Urothelium cell line (cell line): Measurements from ENCODE around the gene HES4.
A peak's percentile ranks its signal among the peaks of the same experiment; 100 is the strongest.
"Not testable (repeated sequence)": the region's sequence is repeated elsewhere in the genome, so short reads cannot be mapped to it uniquely, and the experiment has no call there.

Experiments used
- DNase-seq: peaks from one replicate; pipeline ENCODE4 v3.0.0; 2011; ENCODE audit warnings: low spot score, mixed read lengths
- FAIRE-seq: peaks from 2 replicates; lab custom pipeline; 2011; peaks lifted over from hg19 to GRCh38; lab: Jason Lieb, UNC

Gene HES4

DNA sequence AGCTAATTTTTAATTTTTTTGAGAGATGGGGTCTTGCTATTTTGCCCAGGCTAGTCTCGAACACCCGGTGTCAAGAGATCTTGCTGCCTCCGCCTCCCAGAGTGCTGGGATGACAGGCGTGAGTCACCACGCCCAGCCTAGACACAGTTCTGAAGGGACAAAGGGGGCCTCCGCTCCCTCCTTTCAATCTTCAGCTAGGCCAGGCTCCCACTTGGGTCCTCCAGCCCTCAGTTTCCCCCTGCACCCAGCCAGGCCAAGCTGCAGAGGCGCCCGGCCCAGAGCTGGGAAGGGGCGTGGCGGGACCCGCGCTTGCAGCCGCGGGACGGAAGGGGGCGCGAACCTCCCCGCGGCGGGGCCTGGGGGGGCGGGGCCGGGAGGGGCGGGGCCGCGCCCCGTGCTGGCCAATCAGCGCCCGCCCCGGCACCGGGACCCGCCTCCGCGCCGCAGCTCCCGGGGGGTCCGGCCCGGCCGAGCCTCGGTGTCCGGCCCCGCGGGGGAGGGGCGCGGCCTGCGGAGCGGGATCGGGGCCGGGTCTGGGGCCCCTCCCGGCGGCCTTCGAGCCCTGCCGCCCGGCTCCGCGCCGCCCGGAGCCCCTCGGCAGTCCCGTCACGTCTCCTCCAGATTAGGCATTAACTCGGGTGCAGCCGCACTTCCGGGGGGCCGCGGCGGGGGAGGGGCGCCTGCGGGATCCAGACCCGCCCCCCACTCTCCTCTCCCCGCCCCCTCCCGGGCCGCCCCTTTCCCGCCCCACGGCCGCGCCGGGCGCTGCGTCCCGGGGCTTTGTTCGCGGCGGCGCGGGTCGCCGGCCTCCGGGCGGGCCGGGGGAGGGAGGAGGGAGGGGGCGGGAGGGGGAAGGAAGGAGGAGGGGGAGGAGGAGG, 19.5 kb upstream of the HES4 start:
- DNase-seq (peak; percentile 94), FAIRE-seq (no peak)

DNA sequence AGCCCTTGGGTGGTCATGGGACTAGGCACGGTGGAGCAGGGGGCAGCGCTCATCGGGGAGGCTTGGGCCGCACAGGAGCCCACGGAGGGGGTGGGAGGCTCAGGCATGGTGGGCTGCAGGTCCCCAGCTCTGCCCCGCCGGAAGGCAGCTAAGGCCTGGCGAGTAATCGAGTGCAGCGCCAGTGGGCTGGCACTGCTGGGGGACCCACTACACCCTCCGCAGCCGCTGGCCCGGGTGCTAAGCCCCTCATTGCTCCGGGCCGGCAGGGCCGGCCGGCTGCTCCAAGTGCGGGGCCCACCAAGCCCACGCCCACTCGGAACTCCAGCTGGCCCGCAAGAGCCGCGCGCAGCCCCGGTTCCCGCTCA, 18.4 kb upstream of the HES4 start:
- not testable (repeated sequence) for FAIRE-seq

DNA sequence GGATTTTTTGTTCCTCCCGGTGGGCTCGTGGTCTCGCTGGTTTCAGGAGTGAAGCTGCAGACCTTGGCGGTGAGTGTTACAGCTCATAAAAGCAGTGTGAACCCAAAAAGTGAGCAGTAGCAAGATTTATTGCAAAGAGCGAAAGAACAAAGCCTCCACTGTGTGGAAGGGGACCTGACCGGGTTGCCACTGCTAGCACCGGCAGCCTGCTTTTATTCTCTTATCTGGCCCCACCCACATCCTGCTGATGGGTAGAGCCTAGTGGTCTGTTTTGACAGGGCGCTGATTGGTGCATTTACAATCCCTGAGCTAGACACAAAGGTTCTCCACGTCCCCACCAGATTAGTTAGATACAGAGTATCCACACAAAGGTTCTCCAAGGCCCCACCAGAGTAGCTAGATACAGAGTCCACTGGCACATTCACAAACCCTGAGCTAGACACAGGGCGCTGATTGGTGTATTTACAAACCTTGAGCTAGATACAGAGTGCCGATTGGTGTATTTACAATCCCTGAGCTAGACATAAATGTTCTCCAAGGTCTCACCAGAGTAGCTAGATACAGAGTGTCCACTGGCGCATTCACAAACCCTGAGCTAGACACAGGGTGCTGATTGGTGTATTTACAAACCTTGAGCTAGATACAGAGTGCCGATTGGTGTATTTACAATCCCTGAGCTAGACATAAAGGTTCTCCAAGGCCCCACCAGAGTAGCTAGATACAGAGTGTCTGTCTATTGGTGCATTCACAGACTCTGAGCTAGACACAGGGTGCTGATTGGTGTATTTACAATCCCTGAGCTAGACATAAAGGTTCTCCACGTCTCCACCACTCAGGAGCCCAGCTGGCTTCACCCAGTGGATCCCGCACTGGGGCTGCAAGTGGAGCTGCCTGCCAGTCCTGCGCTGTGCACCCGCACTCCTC, 17.8 kb upstream of the HES4 start:
- FAIRE-seq, DNase-seq: not testable (repeated sequence)

More for the DNA sequence above, 18.4 kb upstream of the HES4 start:
- not testable (repeated sequence) for DNase-seq

DNA sequence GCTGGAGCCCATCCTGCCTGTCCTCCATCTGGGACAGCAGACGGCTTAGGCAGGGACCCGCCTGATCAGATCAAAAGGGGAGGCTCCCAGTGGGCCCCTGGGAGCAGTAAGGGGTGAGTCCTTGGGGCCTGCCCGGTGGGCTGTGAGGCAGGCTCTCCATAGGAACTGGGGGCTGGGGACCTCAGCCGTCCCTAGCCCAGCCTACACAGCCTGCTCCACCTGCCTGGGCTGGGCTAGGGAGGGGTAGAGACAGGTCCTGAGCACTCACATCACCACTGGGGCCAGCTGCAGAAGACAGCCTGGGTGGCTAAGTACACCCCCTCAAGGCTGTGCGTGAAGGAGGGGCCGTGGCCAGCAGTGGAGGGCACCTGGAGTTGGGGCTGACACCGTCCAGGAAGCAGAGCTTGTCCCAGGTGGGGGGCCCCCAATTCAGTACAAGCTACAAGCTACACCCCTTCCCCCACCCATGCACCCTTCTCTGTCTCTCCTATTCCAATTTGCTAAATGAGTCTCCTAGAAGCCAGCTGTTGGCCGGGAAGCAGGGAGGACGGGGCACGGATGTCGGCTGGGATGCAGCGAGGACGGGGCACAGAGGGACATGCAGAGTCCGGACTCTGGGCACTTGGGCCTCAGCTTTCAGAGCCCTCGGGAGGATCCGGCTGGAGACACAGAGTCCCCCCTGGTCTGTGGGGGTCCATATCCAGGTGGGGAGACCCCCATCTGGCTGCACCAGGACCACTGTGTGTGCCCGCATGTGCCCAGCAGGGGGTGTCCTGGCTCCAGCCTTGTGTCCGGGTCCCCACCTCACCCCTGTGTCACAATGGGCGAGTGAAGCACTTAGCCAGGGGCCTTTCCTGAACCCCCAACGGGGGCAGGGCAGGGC, 15.1 kb upstream of the HES4 start:
- no peak for FAIRE-seq
- DNase-seq = no peak

DNA sequence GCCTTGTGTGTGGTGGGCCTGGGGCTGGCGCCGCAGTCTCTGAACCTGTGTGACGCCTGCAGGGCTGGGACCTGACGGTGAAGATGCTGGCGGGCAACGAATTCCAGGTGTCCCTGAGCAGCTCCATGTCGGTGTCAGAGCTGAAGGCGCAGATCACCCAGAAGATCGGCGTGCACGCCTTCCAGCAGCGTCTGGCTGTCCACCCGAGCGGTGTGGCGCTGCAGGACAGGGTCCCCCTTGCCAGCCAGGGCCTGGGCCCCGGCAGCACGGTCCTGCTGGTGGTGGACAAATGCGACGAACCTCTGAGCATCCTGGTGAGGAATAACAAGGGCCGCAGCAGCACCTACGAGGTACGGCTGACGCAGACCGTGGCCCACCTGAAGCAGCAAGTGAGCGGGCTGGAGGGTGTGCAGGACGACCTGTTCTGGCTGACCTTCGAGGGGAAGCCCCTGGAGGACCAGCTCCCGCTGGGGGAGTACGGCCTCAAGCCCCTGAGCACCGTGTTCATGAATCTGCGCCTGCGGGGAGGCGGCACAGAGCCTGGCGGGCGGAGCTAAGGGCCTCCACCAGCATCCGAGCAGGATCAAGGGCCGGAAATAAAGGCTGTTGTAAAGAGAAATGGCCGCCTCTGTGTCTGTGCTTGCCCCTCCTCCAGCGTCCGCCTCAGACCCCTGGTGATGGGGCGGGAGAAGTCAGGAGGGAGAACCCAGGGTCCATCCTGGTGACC, 14.2 kb upstream of the HES4 start:
- DNase-seq (no peak), FAIRE-seq (no peak)

DNA sequence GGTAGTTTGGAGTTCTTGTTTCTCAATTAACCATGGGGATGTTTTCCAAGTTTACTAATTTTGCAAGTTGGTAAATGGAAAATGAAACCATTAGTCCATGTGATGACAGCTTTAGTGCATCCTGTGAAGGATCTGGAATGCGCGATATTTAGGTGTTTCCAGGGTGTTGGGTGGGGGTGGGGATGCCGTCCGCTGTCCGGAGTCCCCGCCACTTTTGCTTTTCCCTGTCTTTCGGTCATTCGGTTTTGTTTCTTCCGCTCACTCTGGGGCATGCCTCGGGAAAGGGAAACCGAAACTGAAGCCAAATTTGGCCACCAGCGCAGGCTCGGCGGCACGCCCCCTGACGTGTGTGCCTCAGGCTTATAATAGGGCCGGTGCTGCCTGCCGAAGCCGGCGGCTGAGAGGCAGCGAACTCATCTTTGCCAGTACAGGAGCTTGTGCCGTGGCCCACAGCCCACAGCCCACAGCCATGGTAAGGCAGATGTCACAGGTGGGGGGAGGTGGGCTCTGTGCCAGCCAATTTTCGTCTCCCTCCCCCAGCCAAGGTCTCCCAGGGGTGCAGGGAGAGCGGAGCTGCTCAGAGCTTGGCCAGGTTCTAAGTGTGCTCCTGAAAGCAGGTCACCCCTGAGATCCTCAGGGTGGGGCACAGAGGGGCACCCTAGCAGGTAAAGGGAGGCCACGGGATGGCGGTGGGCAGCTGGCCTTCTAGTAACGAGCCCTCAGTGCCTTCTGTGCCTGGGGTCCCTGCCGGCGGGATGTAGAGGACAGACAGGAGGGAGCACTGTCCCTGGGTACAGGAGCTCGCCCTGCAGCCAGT, 13.4 kb upstream of the HES4 start, which contains the start of gene ISG15:
ISG15 (plus strand) TSS at position 393 of the 817 bp plus-strand sequence; CDS start at position 470, 77 bp downstream.
- DNase-seq (peak; percentile 73), FAIRE-seq (no peak)

DNA sequence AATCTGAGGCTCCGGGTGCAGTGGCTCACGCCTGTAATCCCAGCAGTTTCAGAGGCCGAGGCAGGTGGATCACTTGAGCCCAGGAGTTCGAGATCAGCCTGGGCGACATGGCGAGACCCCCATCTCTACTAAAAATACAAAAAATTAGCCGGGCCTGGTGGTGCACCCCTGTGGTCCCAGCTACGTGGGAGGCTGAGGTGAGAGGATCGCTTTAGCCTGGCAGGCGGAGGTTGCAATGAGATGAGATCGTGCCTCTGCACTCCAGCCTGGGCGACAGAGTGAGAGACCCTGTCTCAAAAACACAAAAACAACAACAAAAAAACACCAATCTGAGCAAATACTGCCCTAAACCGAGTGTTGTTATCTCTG, 12.8 kb upstream of the HES4 start:
- DNase-seq, FAIRE-seq: not testable (repeated sequence)

DNA sequence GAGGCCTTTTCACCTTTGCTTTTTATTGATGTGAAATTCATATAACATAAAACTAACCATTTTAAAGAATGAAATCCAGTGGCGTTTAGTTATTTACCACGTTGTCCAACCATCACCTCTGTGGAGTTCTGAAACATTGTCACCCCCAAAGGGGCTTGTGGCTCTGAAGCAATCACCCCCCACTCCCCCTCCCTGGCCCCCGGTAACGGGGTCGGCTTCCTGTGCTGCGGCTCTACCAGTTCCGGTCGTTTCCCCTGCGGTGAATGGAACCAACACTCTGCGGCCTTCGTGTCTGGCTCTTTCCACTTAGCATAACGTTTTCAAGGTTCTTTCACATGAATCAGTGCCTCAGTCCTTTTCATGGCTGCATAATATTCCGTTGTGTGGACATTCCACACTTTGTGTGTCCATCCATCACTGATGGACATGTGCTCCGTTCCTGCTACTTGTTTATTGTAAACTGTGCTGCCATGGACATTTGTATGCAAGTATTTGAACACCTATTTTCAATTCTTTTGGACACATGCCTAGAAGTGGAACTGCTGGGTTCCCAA, 11.6 kb upstream of the HES4 start:
- no peak for DNase-seq

DNA sequence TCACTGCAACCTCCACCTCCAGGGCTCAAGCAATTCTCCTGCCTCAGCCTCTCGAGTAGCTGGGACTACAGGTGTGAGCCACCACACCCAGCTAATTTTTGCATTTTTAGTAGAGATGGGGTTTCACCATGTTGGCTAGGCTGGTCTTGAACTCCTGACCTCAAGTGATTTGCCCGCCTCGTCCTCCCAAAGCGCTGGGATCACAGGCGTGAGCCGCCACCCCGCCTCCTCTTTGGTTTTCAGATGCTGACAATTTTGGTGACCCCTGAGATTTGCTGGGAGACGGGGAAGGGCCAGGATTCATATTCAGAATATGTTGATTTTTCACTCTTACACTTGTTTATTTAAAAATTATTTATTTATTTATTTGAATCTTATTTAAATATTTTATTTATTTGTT, 10.2 kb upstream of the HES4 start:
- FAIRE-seq = not testable (repeated sequence)

More for the DNA sequence above, 11.6 kb upstream of the HES4 start:
- no peak for FAIRE-seq

DNA sequence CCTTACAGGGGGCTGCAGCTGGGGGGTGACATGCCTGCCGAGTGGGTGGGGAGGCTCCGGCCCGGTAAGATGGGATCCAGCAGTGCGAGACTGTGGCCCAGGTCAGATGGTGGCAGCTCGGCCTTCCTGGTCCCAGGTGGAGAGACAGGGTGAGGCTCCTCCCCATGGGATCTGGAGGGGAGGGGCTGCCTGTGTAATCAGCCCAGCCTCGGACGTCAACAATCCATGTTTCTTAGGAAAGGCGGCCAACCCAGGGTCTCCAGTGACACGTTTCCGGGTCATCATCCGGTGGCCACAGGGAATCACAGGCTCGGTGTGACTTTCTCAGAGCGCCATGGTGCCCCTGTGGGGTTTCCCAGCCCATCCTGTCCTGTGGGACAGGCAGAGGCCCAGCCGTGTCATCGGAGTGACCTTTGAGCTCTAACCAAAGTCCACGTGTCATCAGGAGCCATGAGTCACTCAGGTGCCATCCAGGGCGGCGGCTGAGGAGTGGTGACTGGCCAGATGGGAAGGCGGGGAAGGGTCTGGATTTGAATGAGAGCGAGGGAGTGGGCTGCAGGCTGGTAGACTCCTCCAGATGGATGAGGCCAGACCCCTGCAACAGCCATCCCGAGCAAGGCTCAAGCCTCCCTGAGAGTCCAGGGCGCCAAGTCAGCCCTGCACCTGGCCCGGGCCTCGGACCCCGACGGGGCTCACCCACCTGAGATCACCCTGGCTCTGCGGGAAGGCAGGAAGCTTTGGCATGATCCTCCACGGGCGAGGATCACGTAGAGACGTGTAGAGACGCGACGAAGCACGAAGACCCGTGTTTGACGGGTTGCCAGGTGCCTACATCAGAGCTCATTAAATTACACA, 6.6 kb upstream of the HES4 start:
- DNase-seq (no peak), FAIRE-seq (no peak)

More for the DNA sequence above, 10.2 kb upstream of the HES4 start:
- not testable (repeated sequence) for DNase-seq

DNA sequence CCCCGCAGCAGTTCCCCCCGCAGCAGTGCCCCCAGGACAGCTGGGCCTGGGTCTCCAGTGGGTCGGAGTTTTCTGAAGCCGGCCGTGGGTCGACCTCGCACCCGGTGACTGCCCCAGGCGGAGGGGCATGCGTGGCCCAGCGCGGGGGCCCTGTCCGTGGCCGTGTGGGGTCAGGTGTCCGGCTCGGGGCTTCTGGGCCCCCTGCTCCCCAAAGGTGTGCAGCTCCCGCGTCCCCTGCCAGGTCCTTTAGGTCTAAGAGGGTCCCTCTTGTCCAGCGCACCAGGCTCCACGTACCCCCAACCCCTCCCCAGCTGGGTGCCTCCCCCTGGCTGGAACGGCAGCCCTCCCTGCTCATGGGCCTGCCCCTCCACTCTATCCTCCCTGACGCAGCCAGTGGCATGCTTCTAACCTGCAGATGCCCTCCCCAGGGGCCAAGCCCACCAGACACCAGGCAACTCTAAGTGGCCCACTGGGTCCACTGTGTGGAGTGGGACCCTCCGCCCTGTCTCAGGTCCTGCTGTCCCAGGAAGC, 5.9 kb upstream of the HES4 start:
- FAIRE-seq (no peak), DNase-seq (no peak)

DNA sequence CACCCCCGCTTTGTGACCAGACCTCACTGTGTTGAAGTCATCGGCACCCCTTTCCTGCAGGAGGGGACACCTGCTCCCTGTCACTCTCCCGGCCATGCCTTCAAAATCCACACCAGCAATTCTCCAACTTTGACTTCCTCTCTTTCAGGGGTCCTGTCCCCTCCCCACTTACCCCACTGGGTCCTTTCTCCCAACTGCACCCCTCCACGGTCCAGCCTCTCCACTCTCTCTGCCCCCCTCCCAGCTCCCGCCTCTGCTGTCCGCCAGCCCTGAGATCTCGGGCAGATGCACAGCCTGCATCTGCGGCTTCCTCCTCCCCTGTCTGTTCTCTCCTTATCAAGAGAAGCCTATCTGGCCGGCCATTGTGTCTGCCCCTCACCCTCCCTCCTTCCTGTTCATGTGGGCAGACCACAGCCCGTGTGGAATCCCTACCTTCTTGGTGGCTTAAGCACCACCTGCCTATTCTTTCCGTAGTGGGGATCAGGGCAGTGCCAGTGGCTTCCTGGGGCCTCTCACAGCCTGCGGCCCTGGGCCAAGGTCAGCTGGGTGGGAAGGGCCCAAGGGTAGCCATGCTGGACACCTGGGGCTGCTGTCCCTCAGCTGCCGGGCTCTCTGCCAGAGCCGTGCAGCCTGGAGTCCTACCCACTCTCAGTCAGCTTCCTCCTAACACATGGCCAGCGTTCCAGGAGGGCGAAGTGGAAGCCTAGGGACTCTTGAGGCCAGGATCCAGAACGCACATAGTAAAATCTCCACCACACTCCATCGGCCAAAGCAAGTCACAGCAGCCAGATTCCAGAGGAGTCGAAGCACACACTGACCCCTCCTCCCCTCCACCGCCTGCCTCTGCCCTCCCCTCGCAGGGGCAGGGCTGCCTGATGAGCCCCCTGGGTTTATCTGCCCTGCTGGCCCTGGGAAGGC, 5.1 kb upstream of the HES4 start:
- FAIRE-seq (no peak), DNase-seq (no peak)

DNA sequence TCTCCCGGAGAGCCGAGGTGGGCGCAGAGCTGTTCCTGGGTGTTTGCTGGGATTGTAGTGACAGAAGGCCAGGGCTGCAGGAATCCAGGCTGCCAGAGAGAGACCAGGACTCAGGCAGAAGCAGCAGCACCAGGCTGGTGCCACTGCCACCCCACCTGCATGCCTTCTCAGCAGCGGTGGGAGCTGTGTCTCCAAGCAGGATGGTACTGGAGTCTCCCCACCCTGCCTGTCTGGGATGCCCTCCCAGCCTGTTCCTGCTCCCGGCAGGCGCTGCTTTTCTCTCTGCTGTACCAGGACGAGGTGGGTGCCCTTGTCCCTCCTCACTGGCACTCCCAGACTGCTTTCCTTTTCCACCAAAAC, 4.5 kb upstream of the HES4 start:
- DNase-seq = no peak
- no peak for FAIRE-seq

DNA sequence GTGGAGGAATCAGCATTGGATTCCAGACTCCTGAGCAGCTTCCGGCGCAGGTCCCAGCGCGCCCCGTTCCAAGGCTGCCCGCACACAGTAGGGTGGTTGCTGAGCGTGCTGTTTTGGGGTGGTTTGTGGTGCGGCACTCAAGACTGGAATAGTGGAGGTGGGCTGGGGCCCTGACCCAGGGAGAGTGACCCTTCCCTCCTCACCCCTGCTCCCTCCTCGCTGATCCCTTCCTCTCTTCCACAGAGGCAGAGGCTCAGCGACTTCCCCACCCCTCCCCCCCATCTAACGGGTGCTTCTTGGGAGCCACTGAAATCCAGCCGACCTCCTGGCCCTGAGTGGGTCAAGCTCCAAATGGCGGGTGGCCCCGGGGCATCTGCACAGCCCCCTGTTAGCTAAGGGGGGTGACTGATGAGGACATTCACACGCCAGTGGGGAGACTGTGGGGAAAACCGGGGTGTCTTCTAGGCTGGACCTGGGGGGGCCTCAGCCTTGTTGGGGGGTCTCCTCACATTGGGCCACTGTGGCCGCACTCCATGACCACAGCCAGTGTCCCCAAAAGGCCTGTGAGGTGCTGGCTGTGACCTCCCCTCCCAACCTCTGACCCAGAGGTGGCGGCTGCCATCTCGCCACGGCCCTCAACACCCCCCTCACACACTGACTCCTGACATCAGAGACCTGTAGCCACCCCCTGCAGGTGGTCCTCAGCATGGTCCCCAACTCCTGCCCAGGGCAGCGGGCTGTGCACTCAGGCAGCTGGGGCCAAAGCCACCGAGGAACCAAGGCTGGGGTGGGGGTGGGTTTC, 3.9 kb upstream of the HES4 start:
- no peak for FAIRE-seq
- DNase-seq = no peak

DNA sequence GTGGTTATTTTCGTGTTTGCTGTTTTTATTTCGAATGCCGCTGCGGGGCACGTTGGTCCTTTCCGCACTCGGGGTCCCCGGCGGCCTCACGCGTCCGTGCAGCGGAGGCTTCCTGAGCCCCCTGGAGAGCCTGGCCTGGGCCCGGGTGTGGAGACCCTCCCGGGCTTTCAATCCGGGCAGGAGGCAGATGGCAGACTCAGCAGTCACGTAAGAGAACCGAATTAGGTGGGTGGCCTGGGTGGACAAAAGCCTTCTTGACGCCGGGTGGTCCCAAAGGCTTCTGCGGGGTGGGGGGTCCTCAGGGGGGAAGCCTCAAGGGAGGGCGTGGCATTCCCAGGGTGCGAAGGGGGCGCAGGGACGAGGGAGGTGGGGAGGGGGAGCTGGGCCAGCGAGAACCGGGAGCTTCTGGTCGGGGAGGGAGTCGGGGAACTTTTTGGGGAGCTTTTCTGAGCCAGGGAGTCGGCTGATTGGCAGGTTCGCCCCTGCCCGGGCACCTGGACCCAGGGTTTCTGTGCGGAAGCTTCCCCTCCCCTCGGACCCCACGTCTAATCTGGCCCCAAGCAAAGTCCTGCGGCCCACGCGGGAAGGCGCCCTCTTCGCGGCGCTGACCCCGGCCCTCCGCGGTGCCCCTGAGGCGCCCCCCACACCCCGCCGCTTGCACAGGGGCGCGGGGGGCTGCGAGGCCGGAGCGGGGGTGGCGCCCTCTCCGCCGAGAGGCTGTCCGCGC, 1.3 kb upstream of the HES4 start:
- no peak for FAIRE-seq
- no peak for DNase-seq
